ENCODE data around the gene DIAPH2.

DNA sequence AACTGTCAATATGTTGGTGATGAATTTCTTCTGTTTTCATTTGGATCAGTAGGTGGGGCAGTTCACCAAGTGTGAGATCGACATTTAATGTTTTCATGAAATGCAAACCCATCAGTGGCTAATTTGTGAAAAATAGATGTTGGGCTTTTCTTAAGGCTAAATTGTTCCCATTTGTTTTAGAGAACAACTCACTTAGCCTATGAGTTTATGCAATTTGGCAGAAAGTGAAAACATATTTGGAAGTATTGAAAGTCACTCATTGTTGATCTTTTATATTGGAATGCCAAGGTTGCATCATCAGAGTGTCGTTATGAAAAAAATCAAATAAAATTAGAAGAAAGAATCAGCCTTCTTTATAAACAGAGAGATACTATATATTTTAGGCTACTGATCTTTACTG is 331.5 kb downstream of the DIAPH2 start:
- TF ChIP-seq CTCF (IDR thresholded peaks at IDR 0.05) (no peak), POLR2A (IDR thresholded peaks at IDR 0.05) (no peak)
